Measurements from ENCODE around the gene INPP5B.
A peak's percentile ranks its signal among the peaks of the same experiment; 100 is the strongest.

INPP5B gene

GRCh38 chr1:37854406-37854805 lies 92.4 kb downstream of the INPP5B start:
- ATAC-seq: no peak

GRCh38 chr1:37853157-37853556 lies 93.7 kb downstream of the INPP5B start:
- DNase-seq (no peak), ATAC-seq (no peak)
- Mint-ChIP-seq H3K36me3 (ENCODE audit: low read depth) (peaks cover 38% of the 10 kb centered on the region), H3K27ac (peak overlapping the region; percentile 2), H3K4me1 (peaks cover 45% of the 10 kb centered on the region), H3K4me3 (peak overlapping the region; percentile 3), H3K27me3 (no peaks in the 10 kb centered on the region), H3K9me3 (no peaks in the 10 kb centered on the region)

More at GRCh38 chr1:37854406-37854805, 92.4 kb downstream of the INPP5B start:
- H3K27me3 Mint-ChIP-seq: no peaks in the 10 kb centered on the region
- H3K27ac Mint-ChIP-seq: no peak overlapping the region
- H3K9me3 Mint-ChIP-seq: no peaks in the 10 kb centered on the region
- peaks cover 34% of the 10 kb centered on the region for H3K36me3 Mint-ChIP-seq (ENCODE audit: low read depth)
- H3K4me1 Mint-ChIP-seq: peaks cover 49% of the 10 kb centered on the region
- DNase-seq: no peak
- H3K4me3 Mint-ChIP-seq: no peak overlapping the region

- Mint-ChIP-seq H3K27me3 (no peaks in the 10 kb centered on the region), H3K9me3 (no peaks in the 10 kb centered on the region), H3K4me3 (no peak overlapping the region), H3K36me3 (ENCODE audit: low read depth) (peaks cover 28% of the 10 kb centered on the region), H3K4me1 (peaks cover 43% of the 10 kb centered on the region), H3K27ac (no peak overlapping the region)
- no peak for ATAC-seq
- DNase-seq: no peak
Measured at GRCh38 chr1:37851782-37852210, 95.1 kb downstream of the INPP5B start.

GRCh38 chr1:37851262-37851661 lies 95.6 kb downstream of the INPP5B start:
- Mint-ChIP-seq H3K9me3 (no peaks in the 10 kb centered on the region), H3K4me3 (no peak overlapping the region), H3K27me3 (no peaks in the 10 kb centered on the region), H3K36me3 (ENCODE audit: low read depth) (peaks cover 27% of the 10 kb centered on the region), H3K4me1 (peaks cover 44% of the 10 kb centered on the region), H3K27ac (no peak overlapping the region)
- no peak for DNase-seq
- no peak for ATAC-seq

- Mint-ChIP-seq H3K27ac (no peak overlapping the region), H3K36me3 (ENCODE audit: low read depth) (peaks cover 30% of the 10 kb centered on the region), H3K27me3 (no peaks in the 10 kb centered on the region)
Measured at GRCh38 chr1:37850352-37850955, 96.4 kb downstream of the INPP5B start.

GRCh38 chr1:37849480-37849879 lies 97.4 kb downstream of the INPP5B start:
- H3K4me1 Mint-ChIP-seq: peaks cover 41% of the 10 kb centered on the region
- no peak for DNase-seq
- ATAC-seq: no peak
- H3K36me3 Mint-ChIP-seq (ENCODE audit: low read depth): peaks cover 29% of the 10 kb centered on the region
- no peaks in the 10 kb centered on the region for H3K27me3 Mint-ChIP-seq
- H3K27ac Mint-ChIP-seq: no peak overlapping the region
- H3K9me3 Mint-ChIP-seq: no peaks in the 10 kb centered on the region
- H3K4me3 Mint-ChIP-seq: no peak overlapping the region

More at GRCh38 chr1:37850352-37850955, 96.4 kb downstream of the INPP5B start:
- H3K9me3 Mint-ChIP-seq: no peaks in the 10 kb centered on the region
- H3K4me1 Mint-ChIP-seq: peaks cover 45% of the 10 kb centered on the region
- no peak overlapping the region for H3K4me3 Mint-ChIP-seq
- no peak for ATAC-seq
- DNase-seq: no peak

GRCh38 chr1:37846647-37847339 lies 100.1 kb downstream of the INPP5B start:
- DNase-seq (no peak), ATAC-seq (no peak)
- Mint-ChIP-seq H3K27ac (peak overlapping the region; percentile 65), H3K9me3 (no peaks in the 10 kb centered on the region), H3K4me1 (peaks cover 35% of the 10 kb centered on the region), H3K27me3 (no peaks in the 10 kb centered on the region), H3K36me3 (ENCODE audit: low read depth) (peaks cover 22% of the 10 kb centered on the region), H3K4me3 (peak overlapping the region; percentile 55)

- Mint-ChIP-seq H3K4me3 (no peak overlapping the region), H3K4me1 (peaks cover 35% of the 10 kb centered on the region), H3K27me3 (no peaks in the 10 kb centered on the region), H3K27ac (no peak overlapping the region), H3K9me3 (no peaks in the 10 kb centered on the region), H3K36me3 (ENCODE audit: low read depth) (peaks cover 25% of the 10 kb centered on the region)
- DNase-seq (no peak), ATAC-seq (no peak)
Measured at GRCh38 chr1:37845786-37846185, 101.1 kb downstream of the INPP5B start.

- Mint-ChIP-seq H3K27me3 (no peaks in the 10 kb centered on the region), H3K4me3 (no peak overlapping the region), H3K4me1 (peaks cover 35% of the 10 kb centered on the region), H3K9me3 (no peaks in the 10 kb centered on the region), H3K27ac (peak overlapping the region; percentile 24), H3K36me3 (ENCODE audit: low read depth) (peaks cover 26% of the 10 kb centered on the region)
- DNase-seq (no peak), ATAC-seq (no peak)
Measured at GRCh38 chr1:37845049-37845646, 101.7 kb downstream of the INPP5B start.

GRCh38 chr1:37844536-37844935 lies 102.3 kb downstream of the INPP5B start:
- DNase-seq: no peak
- no peaks in the 10 kb centered on the region for H3K27me3 Mint-ChIP-seq
- no peak for ATAC-seq
- H3K4me1 Mint-ChIP-seq: peaks cover 34% of the 10 kb centered on the region
- no peak overlapping the region for H3K27ac Mint-ChIP-seq
- no peaks in the 10 kb centered on the region for H3K9me3 Mint-ChIP-seq
- H3K4me3 Mint-ChIP-seq: no peak overlapping the region
- H3K36me3 Mint-ChIP-seq (ENCODE audit: low read depth): peaks cover 28% of the 10 kb centered on the region

- no peaks in the 10 kb centered on the region for H3K27me3 Mint-ChIP-seq
- DNase-seq: no peak
- H3K36me3 Mint-ChIP-seq (ENCODE audit: low read depth): peaks cover 40% of the 10 kb centered on the region
- H3K27ac Mint-ChIP-seq: no peak overlapping the region
- no peak for ATAC-seq
- H3K4me3 Mint-ChIP-seq: no peak overlapping the region
- H3K4me1 Mint-ChIP-seq: peaks cover 20% of the 10 kb centered on the region
- H3K9me3 Mint-ChIP-seq: no peaks in the 10 kb centered on the region
Measured at GRCh38 chr1:37841652-37842051, 105.2 kb downstream of the INPP5B start.

- Mint-ChIP-seq H3K36me3 (ENCODE audit: low read depth) (peaks cover 35% of the 10 kb centered on the region), H3K27ac (no peak overlapping the region), H3K27me3 (no peaks in the 10 kb centered on the region), H3K4me1 (peaks cover 11% of the 10 kb centered on the region), H3K9me3 (no peaks in the 10 kb centered on the region), H3K4me3 (no peak overlapping the region)
- ATAC-seq (no peak), DNase-seq (no peak)
Measured at GRCh38 chr1:37840711-37841110, 106.1 kb downstream of the INPP5B start.

- Mint-ChIP-seq H3K4me1 (peaks cover 6% of the 10 kb centered on the region), H3K27ac (no peak overlapping the region), H3K4me3 (no peak overlapping the region), H3K36me3 (ENCODE audit: low read depth) (peaks cover 36% of the 10 kb centered on the region), H3K27me3 (no peaks in the 10 kb centered on the region), H3K9me3 (no peaks in the 10 kb centered on the region)
- ATAC-seq: no peak
- no peak for DNase-seq
Measured at GRCh38 chr1:37839676-37840075, 107.2 kb downstream of the INPP5B start.

- no peaks in the 10 kb centered on the region for H3K27me3 Mint-ChIP-seq
- H3K4me1 Mint-ChIP-seq: no peaks in the 10 kb centered on the region
- H3K9me3 Mint-ChIP-seq: no peaks in the 10 kb centered on the region
- H3K4me3 Mint-ChIP-seq: no peak overlapping the region
- peaks cover 48% of the 10 kb centered on the region for H3K36me3 Mint-ChIP-seq (ENCODE audit: low read depth)
- H3K27ac Mint-ChIP-seq: no peak overlapping the region
- ATAC-seq: no peak
- DNase-seq: no peak
Measured at GRCh38 chr1:37836788-37837187, 110.1 kb downstream of the INPP5B start.

- Mint-ChIP-seq H3K27me3 (no peaks in the 10 kb centered on the region), H3K4me3 (no peak overlapping the region), H3K9me3 (no peaks in the 10 kb centered on the region), H3K36me3 (ENCODE audit: low read depth) (peaks cover 49% of the 10 kb centered on the region), H3K4me1 (peaks cover under 1% of the 10 kb centered on the region), H3K27ac (no peak overlapping the region)
- DNase-seq: no peak
- ATAC-seq: no peak
Measured at GRCh38 chr1:37831809-37832208, 115.0 kb downstream of the INPP5B start.
